KG1 (cell line): ENCODE measurements around the gene POLR2C.

Experiments used
- DNase-seq: peaks from one replicate; lab custom pipeline; 2025; lab: John Stamatoyannopoulos, UW

POLR2C gene

GRCh38 chr16:57504001-57504400 is 41.5 kb downstream of the POLR2C start:
- no peak for DNase-seq

- no peak for DNase-seq
Measured at GRCh38 chr16:57504491-57504890, 42.0 kb downstream of the POLR2C start.

- no peak for DNase-seq
Measured at GRCh38 chr16:57505169-57505568, 42.7 kb downstream of the POLR2C start.

GRCh38 chr16:57507136-57508034 is 44.9 kb downstream of the POLR2C start:
- no peak for DNase-seq

- DNase-seq = no peak
Measured at GRCh38 chr16:57508035-57508425, 45.6 kb downstream of the POLR2C start.

- DNase-seq = no peak
Measured at GRCh38 chr16:57509231-57509923, 46.9 kb downstream of the POLR2C start.

GRCh38 chr16:57510016-57510871 is 47.8 kb downstream of the POLR2C start:
- no peak for DNase-seq

GRCh38 chr16:57512296-57513001 is 50.0 kb downstream of the POLR2C start:
- DNase-seq = no peak

GRCh38 chr16:57513371-57514102 is 51.1 kb downstream of the POLR2C start:
- DNase-seq = no peak

GRCh38 chr16:57514371-57514770 is 51.9 kb downstream of the POLR2C start:
- no peak for DNase-seq

GRCh38 chr16:57514791-57515600 is 52.5 kb downstream of the POLR2C start:
- no peak for DNase-seq

- DNase-seq = no peak
Measured at GRCh38 chr16:57516176-57516725, 53.8 kb downstream of the POLR2C start.

- DNase-seq = no peak
Measured at GRCh38 chr16:57516773-57517172, 54.3 kb downstream of the POLR2C start.

GRCh38 chr16:57517397-57518367 is 55.2 kb downstream of the POLR2C start:
- DNase-seq = no peak

GRCh38 chr16:57518520-57518919 is 56.0 kb downstream of the POLR2C start:
- DNase-seq = no peak

- no peak for DNase-seq
Measured at GRCh38 chr16:57518922-57519321, 56.4 kb downstream of the POLR2C start.

GRCh38 chr16:57519796-57520360 is 57.4 kb downstream of the POLR2C start:
- peak; percentile 48 for DNase-seq
